Measurements from ENCODE around the gene SLC2A8. TPM values are rescaled to one million over a fixed set of nuclear protein-coding genes. Genes with fewer than 3 reads are reported as not detected.

SLC2A8 gene
- total and polyA plus RNA-seq, 4 experiments from 2014 or later = 1.1 to 3.2 (median 2.2) TPM

DNA sequence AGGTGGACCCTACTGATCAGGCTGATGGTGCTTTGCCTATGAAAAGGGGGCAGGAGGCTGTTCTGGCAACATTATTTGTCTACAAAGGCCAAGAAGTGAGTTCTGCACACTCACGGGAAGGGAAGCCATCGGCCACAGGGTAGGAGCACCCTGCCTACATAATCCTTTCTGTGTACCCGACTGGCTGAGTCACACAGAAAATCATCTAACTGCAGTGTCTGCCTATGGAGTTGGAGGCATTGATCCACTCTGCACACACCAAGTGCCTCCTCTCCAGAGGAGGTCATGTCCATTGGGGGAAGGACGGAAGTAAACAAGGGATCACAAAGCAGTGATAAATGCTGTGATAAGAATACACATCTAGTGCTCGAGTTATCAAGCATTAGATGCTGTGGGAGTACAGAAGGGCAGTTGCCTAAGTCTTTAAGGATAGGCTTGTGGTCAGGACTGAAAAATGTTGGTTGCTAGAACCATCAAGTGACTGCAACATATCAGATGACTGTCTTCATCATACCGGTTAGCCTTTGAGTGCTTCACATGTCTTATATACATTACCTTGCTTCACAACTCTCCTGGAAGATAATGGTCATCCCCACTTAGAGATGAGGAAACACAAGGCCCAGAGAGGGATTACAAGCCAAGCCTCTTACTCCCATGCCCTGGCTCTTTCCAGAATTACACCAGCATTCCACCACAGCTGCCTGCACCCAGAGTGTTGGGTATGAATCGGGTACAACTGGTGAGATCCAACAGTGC lies 1.3 kb upstream of the SLC2A8 start:
- Mint-ChIP-seq H3K36me3 (no peaks in the 10 kb centered on the region), H3K27ac (peak overlapping the region in 3 of 7 donors; percentile 5 to 86 (median 60)), H3K4me1 (peaks cover 5 to 23% (median 13%) of the 10 kb centered on the region in 4 donors), H3K9me3 (no peaks in the 10 kb centered on the region), H3K4me3 (peak overlapping the region; percentile 42 to 76 (median 62)), H3K27me3 (peaks cover 43 to 44% of the 10 kb centered on the region in 2 donors)
- Histone ChIP-seq H3K4me1 (ENCODE audit: insufficient read depth, low read length) (peaks cover 19% of the 10 kb centered on the region), H3K36me3 (ENCODE audit: insufficient read depth, low read length) (no peaks in the 10 kb centered on the region), H3K27ac (ENCODE audit: low read depth, low read length) (no peak overlapping the region), H3K27me3 (ENCODE audit: insufficient read depth, low read length) (peaks cover 56% of the 10 kb centered on the region), H3K9me3 (ENCODE audit: control insufficient read depth in 1 of 2, low read length in 2 of 2) (no peaks in the 10 kb centered on the region), H3K4me3 (ENCODE audit: low read length in 2 of 2) (no peak overlapping the region)
- POLR2A ChIA-PET (ENCODE audit: partially characterized antibody) = interaction anchor here (1.4 to 1.6 kb wide), 3 partner anchors 10 to 171 kb away, joined by 4 to 19 read pairs (median 10); partner anchors contain the start of genes LRSAM1 and RPL12
- CTCF ChIA-PET (ENCODE audit: partially characterized antibody) = interaction anchor here (1.6 to 1.8 kb wide), 2 partner anchors 8 to 171 kb away, joined by 6 to 7 read pairs; no protein-coding TSS in a partner anchor
- intact Hi-C loops (cut with micrococcal nuclease) = loop anchor here (1.0 to 2.0 kb wide), 4 partner anchors 7 to 171 kb away; partner anchors contain the start of genes LRSAM1, RPL12 and ZNF79
- DNase-seq = no peak

DNA sequence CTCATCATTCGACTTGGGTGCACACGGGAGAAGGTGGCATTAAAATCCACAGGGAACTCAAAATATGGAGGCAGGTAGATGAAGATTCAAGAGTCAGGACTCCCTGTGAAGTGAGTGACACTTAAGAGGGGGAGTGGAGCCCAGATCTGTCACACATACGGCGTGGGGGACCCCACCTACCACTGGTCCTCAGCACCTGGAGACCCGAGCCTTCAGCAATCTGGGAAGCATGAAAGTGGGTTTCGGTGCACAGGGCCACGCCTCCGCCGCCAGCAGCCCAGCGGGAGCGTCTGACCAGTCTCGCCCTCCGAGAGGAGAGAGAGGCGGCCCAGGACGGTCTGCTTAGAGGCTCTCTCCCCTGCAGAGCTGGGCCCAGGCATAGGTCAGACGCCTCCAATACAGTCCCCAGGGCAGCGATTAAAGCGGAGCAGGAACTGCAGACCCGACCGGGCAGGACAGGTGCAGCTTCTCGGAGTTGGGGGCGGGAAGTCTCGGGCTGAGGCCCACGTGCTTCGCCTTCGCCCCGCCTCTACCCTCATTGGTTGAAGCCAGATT lies 639 bp upstream of the SLC2A8 start:
- no peaks in the 10 kb centered on the region for H3K9me3 ChIP-seq (ENCODE audit: control insufficient read depth in 1 of 2, low read length in 2 of 2)
- no peak for DNase-seq
- peaks cover 44 to 46% of the 10 kb centered on the region in 2 donors for H3K27me3 Mint-ChIP-seq
- intact Hi-C loops (cut with micrococcal nuclease) = loop anchor here (1.0 to 2.0 kb wide), 4 partner anchors 8 to 172 kb away; partner anchors contain the start of genes LRSAM1, RPL12 and ZNF79
- peaks cover 54% of the 10 kb centered on the region for H3K27me3 ChIP-seq (ENCODE audit: insufficient read depth, low read length)
- H3K36me3 Mint-ChIP-seq = no peaks in the 10 kb centered on the region
- H3K36me3 ChIP-seq (ENCODE audit: insufficient read depth, low read length) = no peaks in the 10 kb centered on the region
- peak overlapping the region in 1 of 2 donors; percentile 45 for H3K4me3 ChIP-seq (ENCODE audit: low read length in 2 of 2)
- no peak overlapping the region for H3K27ac ChIP-seq (ENCODE audit: low read depth, low read length)
- POLR2A ChIA-PET (ENCODE audit: partially characterized antibody) = interaction anchor here (0.6 to 1.7 kb wide), 10 partner anchors 8 to 581 kb away, joined by 3 to 19 read pairs (median 5); partner anchors contain the start of genes LRSAM1, RALGPS1, RPL12 and TOR2A
- peak overlapping the region; percentile 38 to 82 (median 63) for H3K4me3 Mint-ChIP-seq
- H3K4me1 Mint-ChIP-seq = peaks cover 5 to 23% (median 13%) of the 10 kb centered on the region in 4 donors
- H3K27ac Mint-ChIP-seq = peak overlapping the region in 3 of 7 donors; percentile 5 to 86 (median 60)
- H3K4me1 ChIP-seq (ENCODE audit: insufficient read depth, low read length) = peaks cover 19% of the 10 kb centered on the region
- H3K9me3 Mint-ChIP-seq = no peaks in the 10 kb centered on the region
- CTCF ChIA-PET (ENCODE audit: partially characterized antibody) = interaction anchor here (1.0 to 1.8 kb wide), 8 partner anchors 9 to 182 kb away, joined by 3 to 7 read pairs (median 5); no protein-coding TSS in a partner anchor

DNA sequence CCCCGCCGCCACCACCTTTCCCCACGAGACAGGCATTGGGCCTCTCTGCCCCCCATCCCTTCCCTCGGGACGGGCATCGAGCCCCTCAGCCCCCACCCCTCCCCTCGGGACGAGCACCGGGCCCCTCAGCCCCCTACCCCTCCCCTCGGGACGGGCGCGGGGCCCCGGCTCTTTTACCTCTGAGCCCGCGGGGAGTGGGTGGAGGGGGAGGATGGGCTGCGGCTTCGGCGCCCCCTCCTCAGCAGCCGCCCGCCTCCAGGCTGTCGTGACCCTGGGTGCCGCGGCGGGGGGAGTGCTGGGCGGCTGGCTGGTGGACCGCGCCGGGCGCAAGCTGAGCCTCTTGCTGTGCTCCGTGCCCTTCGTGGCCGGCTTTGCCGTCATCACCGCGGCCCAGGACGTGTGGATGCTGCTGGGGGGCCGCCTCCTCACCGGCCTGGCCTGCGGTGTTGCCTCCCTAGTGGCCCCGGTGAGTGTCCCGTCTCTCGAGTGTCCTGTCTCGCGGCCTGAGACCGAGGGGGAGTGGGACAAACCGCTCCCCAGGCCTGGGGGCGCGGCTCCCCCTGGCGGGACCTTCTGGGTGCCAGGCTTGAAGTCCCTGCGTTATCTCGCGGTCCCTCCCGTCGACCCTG lies 791 bp downstream of the SLC2A8 start:
- H3K36me3 Mint-ChIP-seq = no peaks in the 10 kb centered on the region
- ChIA-PET POLR2A (ENCODE audit: partially characterized antibody) (interaction anchor here (1.4 to 1.7 kb wide), 5 partner anchors 9 to 337 kb away, joined by 5 to 19 read pairs (median 10); partner anchors contain the start of genes LRSAM1, RPL12, TOR2A and ZNF79), CTCF (ENCODE audit: partially characterized antibody) (interaction anchor here (0.9 to 1.8 kb wide), 6 partner anchors 10 to 183 kb away, joined by 3 to 7 read pairs (median 6); no protein-coding TSS in a partner anchor)
- peak overlapping the region in 2 of 7 donors; percentile 13 to 64 for H3K27ac Mint-ChIP-seq
- H3K4me1 Mint-ChIP-seq = peaks cover 5 to 23% (median 12%) of the 10 kb centered on the region in 4 donors
- H3K27me3 ChIP-seq (ENCODE audit: insufficient read depth, low read length) = peaks cover 42% of the 10 kb centered on the region
- no peaks in the 10 kb centered on the region for H3K36me3 ChIP-seq (ENCODE audit: insufficient read depth, low read length)
- H3K4me3 Mint-ChIP-seq = peak overlapping the region; percentile 42 to 87 (median 66)
- peaks cover 38 to 41% of the 10 kb centered on the region in 2 donors for H3K27me3 Mint-ChIP-seq
- H3K27ac ChIP-seq (ENCODE audit: low read depth, low read length) = no peak overlapping the region
- H3K4me3 ChIP-seq (ENCODE audit: low read length in 2 of 2) = peak overlapping the region in 1 of 2 donors; percentile 45
- H3K9me3 ChIP-seq (ENCODE audit: control insufficient read depth in 1 of 2, low read length in 2 of 2) = no peaks in the 10 kb centered on the region
- intact Hi-C loops (cut with micrococcal nuclease) = loop anchor here (1.0 to 2.0 kb wide), 4 partner anchors 27 to 183 kb away; partner anchors contain the start of genes LRSAM1, RPL12 and ZNF79
- peak in 2 of 5 donors; percentile 11 to 26 for DNase-seq
- H3K9me3 Mint-ChIP-seq = no peaks in the 10 kb centered on the region
- H3K4me1 ChIP-seq (ENCODE audit: insufficient read depth, low read length) = peaks cover 19% of the 10 kb centered on the region

DNA sequence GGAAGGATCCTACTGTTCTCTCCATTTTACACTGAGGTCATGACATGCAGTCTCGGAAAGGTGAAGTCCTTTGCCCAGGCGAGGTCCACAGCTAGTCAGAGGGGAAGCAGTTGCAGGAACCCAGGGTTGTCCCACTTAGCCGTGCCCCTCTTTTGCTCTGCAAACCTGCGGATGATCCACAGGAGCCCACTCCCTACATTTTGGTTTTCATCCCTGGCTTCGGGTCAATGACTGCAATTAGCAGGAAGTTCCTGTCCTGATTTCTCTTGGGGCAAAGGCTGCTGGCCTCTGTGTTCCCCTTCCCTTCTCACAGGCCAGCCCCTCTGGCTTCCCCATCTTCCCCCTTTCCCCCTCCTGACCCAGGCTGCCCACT lies 1.3 kb downstream of the SLC2A8 start:
- H3K36me3 ChIP-seq (ENCODE audit: insufficient read depth, low read length) = no peaks in the 10 kb centered on the region
- DNase-seq = no peak
- peaks cover 37% of the 10 kb centered on the region for H3K27me3 ChIP-seq (ENCODE audit: insufficient read depth, low read length)
- Mint-ChIP-seq H3K27ac (peak overlapping the region in 2 of 7 donors; percentile 13 to 64), H3K36me3 (no peaks in the 10 kb centered on the region), H3K27me3 (peaks cover 33 to 39% of the 10 kb centered on the region in 2 donors), H3K9me3 (no peaks in the 10 kb centered on the region), H3K4me3 (peak overlapping the region; percentile 42 to 87 (median 66)), H3K4me1 (peaks cover 5 to 23% (median 12%) of the 10 kb centered on the region in 4 donors)
- intact Hi-C loops (cut with micrococcal nuclease) = no loop called here
- H3K4me3 ChIP-seq (ENCODE audit: low read length in 2 of 2) = peak overlapping the region in 1 of 2 donors; percentile 45
- POLR2A ChIA-PET (ENCODE audit: partially characterized antibody) = interaction anchor here (1.7 kb wide), 1 partner anchor 10 kb away, joined by 6 read pairs; no protein-coding TSS in a partner anchor
- no peak overlapping the region for H3K27ac ChIP-seq (ENCODE audit: low read depth, low read length)
- H3K9me3 ChIP-seq (ENCODE audit: control insufficient read depth in 1 of 2, low read length in 2 of 2) = no peaks in the 10 kb centered on the region
- H3K4me1 ChIP-seq (ENCODE audit: insufficient read depth, low read length) = peaks cover 19% of the 10 kb centered on the region
- CTCF ChIA-PET (ENCODE audit: partially characterized antibody) = interaction anchor here (0.9 to 1.4 kb wide), 2 partner anchors 12 to 412 kb away, joined by 3 read pairs; no protein-coding TSS in a partner anchor

DNA sequence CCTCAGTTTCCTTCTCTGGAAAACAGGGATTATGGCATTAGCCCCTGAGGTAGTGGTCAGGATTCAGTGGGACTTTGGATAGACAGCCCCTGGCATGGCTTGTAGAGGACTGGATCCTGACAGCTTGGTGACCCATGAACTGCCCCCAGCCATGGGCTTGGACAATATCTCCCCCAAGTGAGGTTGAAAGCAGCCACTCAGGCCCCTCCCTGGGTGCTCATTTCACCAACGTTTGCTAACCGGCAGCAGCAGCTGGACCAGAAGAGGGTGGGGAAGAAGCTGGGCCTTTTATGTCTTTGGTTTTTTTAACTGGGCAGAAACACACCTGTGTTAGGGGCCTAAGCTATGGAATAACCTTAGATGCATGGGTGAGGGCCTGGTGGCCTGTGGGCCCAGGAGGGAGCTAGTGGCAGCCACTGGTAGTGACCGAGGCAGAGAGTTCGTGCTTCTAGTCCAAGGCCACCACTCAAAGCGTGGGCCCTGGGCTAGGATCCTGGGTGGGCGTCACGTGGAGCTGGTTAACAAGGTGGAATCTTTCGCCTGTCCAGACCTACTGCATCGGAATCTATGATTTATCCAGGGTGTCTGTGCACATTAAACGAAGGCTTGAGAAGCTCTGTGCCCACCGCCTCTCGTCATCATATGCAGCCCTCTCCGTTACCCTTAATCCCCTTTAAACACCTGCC lies 1.9 kb downstream of the SLC2A8 start:
- POLR2A ChIA-PET (ENCODE audit: partially characterized antibody) = interaction anchor here (1.7 kb wide), 1 partner anchor 10 kb away, joined by 6 read pairs; no protein-coding TSS in a partner anchor

DNA sequence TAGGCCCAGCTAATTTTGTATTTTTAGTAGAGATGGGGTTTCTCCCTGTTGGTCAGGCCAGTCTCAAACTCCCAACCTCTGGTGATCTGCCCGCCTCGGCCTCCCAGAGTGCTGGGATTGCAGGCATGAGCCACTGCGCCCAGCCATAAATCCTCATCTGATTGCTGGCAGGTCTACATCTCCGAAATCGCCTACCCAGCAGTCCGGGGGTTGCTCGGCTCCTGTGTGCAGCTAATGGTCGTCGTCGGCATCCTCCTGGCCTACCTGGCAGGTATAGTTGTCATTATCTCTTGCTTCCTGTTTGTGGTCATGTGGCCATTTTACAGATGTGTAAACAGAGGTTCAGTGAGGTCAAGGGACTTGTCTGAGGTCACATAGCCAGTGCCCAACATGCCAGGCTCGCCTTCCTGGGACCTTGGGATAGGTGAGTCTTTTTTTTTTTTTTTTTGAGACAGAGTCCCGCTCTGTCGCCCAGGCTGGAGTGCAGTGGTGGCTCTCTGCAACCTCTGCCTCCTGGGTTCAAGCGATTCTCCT lies 2.8 kb downstream of the SLC2A8 start:
- H3K27ac ChIP-seq (ENCODE audit: low read depth, low read length) = no peak overlapping the region
- peaks cover 5 to 23% (median 12%) of the 10 kb centered on the region in 4 donors for H3K4me1 Mint-ChIP-seq
- H3K27me3 Mint-ChIP-seq = peaks cover 28 to 33% of the 10 kb centered on the region in 2 donors
- intact Hi-C loops (cut with micrococcal nuclease) = no loop called here
- ChIA-PET CTCF (ENCODE audit: partially characterized antibody) (interaction anchor here (0.8 to 1.8 kb wide), 4 partner anchors 56 to 458 kb away, joined by 3 to 5 read pairs (median 3); no protein-coding TSS in a partner anchor), POLR2A (ENCODE audit: partially characterized antibody) (interaction anchor here (1.7 kb wide), 1 partner anchor 11 kb away, joined by 6 read pairs; no protein-coding TSS in a partner anchor)
- no peaks in the 10 kb centered on the region for H3K9me3 ChIP-seq (ENCODE audit: control insufficient read depth in 1 of 2, low read length in 2 of 2)
- no peaks in the 10 kb centered on the region for H3K36me3 ChIP-seq (ENCODE audit: insufficient read depth, low read length)
- DNase-seq = no peak
- H3K9me3 Mint-ChIP-seq = no peaks in the 10 kb centered on the region
- peaks cover 19% of the 10 kb centered on the region for H3K4me1 ChIP-seq (ENCODE audit: insufficient read depth, low read length)
- no peak overlapping the region for H3K4me3 ChIP-seq (ENCODE audit: low read length in 2 of 2)
- no peaks in the 10 kb centered on the region for H3K36me3 Mint-ChIP-seq
- H3K4me3 Mint-ChIP-seq = peak overlapping the region in 1 of 8 donors; percentile 18
- H3K27me3 ChIP-seq (ENCODE audit: insufficient read depth, low read length) = peaks cover 28% of the 10 kb centered on the region
- no peak overlapping the region for H3K27ac Mint-ChIP-seq

More for the DNA sequence above, 1.9 kb downstream of the SLC2A8 start:
- intact Hi-C loops (cut with micrococcal nuclease) = no loop called here
- Histone ChIP-seq H3K4me1 (ENCODE audit: insufficient read depth, low read length) (peaks cover 19% of the 10 kb centered on the region), H3K9me3 (ENCODE audit: control insufficient read depth in 1 of 2, low read length in 2 of 2) (no peaks in the 10 kb centered on the region), H3K27ac (ENCODE audit: low read depth, low read length) (no peak overlapping the region), H3K4me3 (ENCODE audit: low read length in 2 of 2) (no peak overlapping the region), H3K27me3 (ENCODE audit: insufficient read depth, low read length) (peaks cover 32% of the 10 kb centered on the region), H3K36me3 (ENCODE audit: insufficient read depth, low read length) (no peaks in the 10 kb centered on the region)
- Mint-ChIP-seq H3K4me1 (peaks cover 5 to 23% (median 12%) of the 10 kb centered on the region in 4 donors), H3K27ac (peak overlapping the region in 1 of 7 donors; percentile 64), H3K36me3 (no peaks in the 10 kb centered on the region), H3K9me3 (no peaks in the 10 kb centered on the region), H3K4me3 (peak overlapping the region in 6 of 8 donors; percentile 23 to 87 (median 69)), H3K27me3 (peaks cover 30 to 35% of the 10 kb centered on the region in 2 donors)
- no peak for DNase-seq
- CTCF ChIA-PET (ENCODE audit: partially characterized antibody) = interaction anchor here (0.8 to 1.4 kb wide), 4 partner anchors 13 to 457 kb away, joined by 3 read pairs; no protein-coding TSS in a partner anchor

Data from CD4-positive, alpha-beta memory T cell (primary cell).